Bronchial epithelial cell (primary cell): ENCODE measurements around the gene MRPL54. TPM values are rescaled to one million over a fixed set of nuclear protein-coding genes. Genes with fewer than 3 reads are reported as not detected.
A peak's percentile ranks its signal among the peaks of the same experiment; 100 is the strongest.

Source experiments
- DNase-seq: peaks from one replicate; pipeline ENCODE4 v3.0.0-alpha.2; 2010; ENCODE audit warnings: low read depth
- FAIRE-seq: peaks from 2 replicates; lab custom pipeline; 2011; peaks lifted over from hg19 to GRCh38; lab: Jason Lieb, UNC
- H3K27me3 ChIP-seq: 2 replicates; pipeline ENCODE4 v1.5.1; 2011; ENCODE audit warnings: low read length; ENCODE audit not compliant: control insufficient read depth, insufficient read depth
- H3K36me3 ChIP-seq: 2 replicates; pipeline ENCODE4 v1.5.1; 2011; ENCODE audit warnings: low read length; ENCODE audit not compliant: control insufficient read depth, insufficient read depth
- H3K4me3 ChIP-seq: 2 replicates; pipeline ENCODE4 v1.5.1; 2011; ENCODE audit warnings: mild to moderate bottlenecking, low read depth, low read length, control low read depth
- CTCF ChIP-seq: IDR thresholded peaks from 2 replicates; pipeline ENCODE4 v1.5.1; 2011; ENCODE audit warnings: mild to moderate bottlenecking, moderate library complexity, low read length, control low read depth, inconsistent platforms; ENCODE audit not compliant: insufficient read depth, severe bottlenecking
- total RNA-seq: library from RNA; depleted of rRNA; stranded (reverse); fragments of >200 nt; gene quantifications from 2 replicates; pipeline ENCODE4 v1.2.1, GENCODE V29; 2014

The MRPL54 gene
- total RNA-seq, 1 donor from 2014 or later, result 84.8 TPM

- H3K36me3 ChIP-seq, result no peaks in the 10 kb centered on the region
- FAIRE-seq, result peak; percentile 43
- DNase-seq, result no peak
- no peak for TF ChIP-seq CTCF
- no peak overlapping the region for H3K4me3 ChIP-seq
- H3K27me3 ChIP-seq, result no peaks in the 10 kb centered on the region
Observed at GRCh38 chr19:3776479-3777040, 14.1 kb downstream of the MRPL54 start.

- Histone ChIP-seq H3K36me3 (no peaks in the 10 kb centered on the region), H3K4me3 (no peak overlapping the region), H3K27me3 (no peaks in the 10 kb centered on the region)
- TF ChIP-seq CTCF, result no peak
- DNase-seq, result no peak
- FAIRE-seq, result no peak
Observed at GRCh38 chr19:3778104-3778867, 15.8 kb downstream of the MRPL54 start.

- DNase-seq (no peak), FAIRE-seq (no peak)
- Histone ChIP-seq H3K27me3 (no peaks in the 10 kb centered on the region), H3K36me3 (no peaks in the 10 kb centered on the region), H3K4me3 (no peak overlapping the region)
- TF ChIP-seq CTCF, result no peak
Observed at GRCh38 chr19:3778899-3779723, 16.6 kb downstream of the MRPL54 start.

- H3K36me3 ChIP-seq, result no peaks in the 10 kb centered on the region
- no peak for DNase-seq
- no peak for TF ChIP-seq CTCF
- no peak overlapping the region for H3K4me3 ChIP-seq
- H3K27me3 ChIP-seq, result peaks cover 2% of the 10 kb centered on the region
- no peak for FAIRE-seq
Observed at GRCh38 chr19:3780786-3781304, 18.4 kb downstream of the MRPL54 start.

- Histone ChIP-seq H3K36me3 (no peaks in the 10 kb centered on the region), H3K27me3 (peaks cover 2% of the 10 kb centered on the region), H3K4me3 (no peak overlapping the region)
- DNase-seq, result no peak
- FAIRE-seq, result peak; percentile 50
- no peak for TF ChIP-seq CTCF
Observed at GRCh38 chr19:3781603-3782002, 19.1 kb downstream of the MRPL54 start.
